Fibroblast of villous mesenchyme (primary cell): ENCODE measurements around the gene MET. TPM values are rescaled to one million over a fixed set of nuclear protein-coding genes. Genes with fewer than 3 reads are reported as not detected.

Experiments
- DNase-seq: peaks from one replicate; pipeline ENCODE4 v3.0.0-alpha.2; 2010; ENCODE audit warnings: low read depth
- H3K4me3 ChIP-seq: 2 replicates; pipeline ENCODE4 v1.5.1; 2011; ENCODE audit warnings: low read depth, mild to moderate bottlenecking, low read length
- total RNA-seq: library from RNA; depleted of rRNA; stranded (reverse); fragments of >200 nt; gene quantifications from 2 replicates; pipeline ENCODE4 v1.2.3, GENCODE V29; 2012
- TF ChIP-seq, protein P1 (sequence below): IDR thresholded peaks from 2 replicates; pipeline ENCODE4 v1.5.1; 2012; ENCODE audit warnings: low read depth, mild to moderate bottlenecking, low read length; ENCODE audit not compliant: insufficient read depth

Gene MET
- total RNA-seq, 1 donor = 48.8 TPM

DNA sequence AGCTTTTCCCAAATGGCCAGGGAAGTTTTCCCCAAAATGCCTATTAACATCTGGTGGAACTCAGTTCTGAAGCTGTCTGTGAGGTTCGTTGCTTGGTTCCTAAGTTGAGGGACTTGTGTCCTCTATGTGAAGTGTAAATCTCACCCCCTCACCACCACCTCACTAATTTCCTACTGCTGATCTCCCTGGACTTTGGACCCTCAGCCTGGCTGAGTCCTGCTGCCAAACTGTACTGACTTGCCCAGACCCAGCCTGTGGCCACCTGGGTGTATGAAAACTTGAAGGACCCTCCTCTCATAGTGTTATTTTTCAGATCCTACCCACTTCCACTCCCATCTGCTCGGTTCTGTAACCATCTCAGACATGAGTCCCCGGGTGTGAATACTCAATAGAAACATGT lies 94.9 kb downstream of the MET start:
- TF ChIP-seq, protein P1, sequence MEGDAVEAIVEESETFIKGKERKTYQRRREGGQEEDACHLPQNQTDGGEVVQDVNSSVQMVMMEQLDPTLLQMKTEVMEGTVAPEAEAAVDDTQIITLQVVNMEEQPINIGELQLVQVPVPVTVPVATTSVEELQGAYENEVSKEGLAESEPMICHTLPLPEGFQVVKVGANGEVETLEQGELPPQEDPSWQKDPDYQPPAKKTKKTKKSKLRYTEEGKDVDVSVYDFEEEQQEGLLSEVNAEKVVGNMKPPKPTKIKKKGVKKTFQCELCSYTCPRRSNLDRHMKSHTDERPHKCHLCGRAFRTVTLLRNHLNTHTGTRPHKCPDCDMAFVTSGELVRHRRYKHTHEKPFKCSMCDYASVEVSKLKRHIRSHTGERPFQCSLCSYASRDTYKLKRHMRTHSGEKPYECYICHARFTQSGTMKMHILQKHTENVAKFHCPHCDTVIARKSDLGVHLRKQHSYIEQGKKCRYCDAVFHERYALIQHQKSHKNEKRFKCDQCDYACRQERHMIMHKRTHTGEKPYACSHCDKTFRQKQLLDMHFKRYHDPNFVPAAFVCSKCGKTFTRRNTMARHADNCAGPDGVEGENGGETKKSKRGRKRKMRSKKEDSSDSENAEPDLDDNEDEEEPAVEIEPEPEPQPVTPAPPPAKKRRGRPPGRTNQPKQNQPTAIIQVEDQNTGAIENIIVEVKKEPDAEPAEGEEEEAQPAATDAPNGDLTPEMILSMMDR = no peak
- no peak for DNase-seq
- no peak overlapping the region for H3K4me3 ChIP-seq

DNA sequence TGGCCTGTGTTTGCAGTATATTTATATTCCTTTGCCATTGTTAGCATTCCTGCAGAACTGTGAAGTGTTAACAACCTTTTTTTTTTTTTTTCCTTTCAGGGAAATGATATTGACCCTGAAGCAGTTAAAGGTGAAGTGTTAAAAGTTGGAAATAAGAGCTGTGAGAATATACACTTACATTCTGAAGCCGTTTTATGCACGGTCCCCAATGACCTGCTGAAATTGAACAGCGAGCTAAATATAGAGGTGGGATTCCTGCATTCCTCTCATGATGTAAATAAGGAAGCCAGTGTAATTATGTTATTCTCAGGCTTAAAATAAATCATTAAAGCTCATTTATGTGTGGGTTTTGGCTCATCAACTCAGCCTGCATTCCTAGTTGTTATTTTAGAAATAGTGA lies 97.5 kb downstream of the MET start:
- TF ChIP-seq, protein P1 = no peak
- H3K4me3 ChIP-seq = no peak overlapping the region
- no peak for DNase-seq

DNA sequence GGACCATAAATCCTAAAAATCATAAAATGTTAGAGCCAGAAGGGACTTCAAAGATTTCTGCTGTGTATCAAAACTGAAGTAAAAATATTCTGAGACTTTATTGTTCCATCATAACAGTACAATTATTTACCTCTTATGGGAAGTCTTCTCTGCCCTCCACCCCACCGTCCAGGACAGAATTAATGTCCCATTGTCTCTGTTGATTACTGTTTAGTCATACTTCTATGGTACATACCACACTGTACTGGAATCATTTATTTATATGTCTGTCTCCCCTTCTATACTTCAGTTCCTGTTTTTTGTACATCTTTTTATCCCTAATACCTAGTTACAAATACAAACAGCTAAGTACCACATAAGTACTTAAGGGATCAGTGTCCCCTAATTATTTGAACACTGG lies 98.9 kb downstream of the MET start:
- H3K4me3 ChIP-seq = no peak overlapping the region
- DNase-seq = no peak
- TF ChIP-seq, protein P1 = no peak

DNA sequence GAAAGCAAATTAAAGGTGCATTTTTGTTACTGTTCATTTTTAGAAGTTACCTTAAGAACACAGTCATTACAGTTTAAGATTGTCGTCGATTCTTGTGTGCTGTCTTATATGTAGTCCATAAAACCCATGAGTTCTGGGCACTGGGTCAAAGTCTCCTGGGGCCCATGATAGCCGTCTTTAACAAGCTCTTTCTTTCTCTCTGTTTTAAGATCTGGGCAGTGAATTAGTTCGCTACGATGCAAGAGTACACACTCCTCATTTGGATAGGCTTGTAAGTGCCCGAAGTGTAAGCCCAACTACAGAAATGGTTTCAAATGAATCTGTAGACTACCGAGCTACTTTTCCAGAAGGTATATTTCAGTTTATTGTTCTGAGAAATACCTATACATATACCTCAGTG lies 99.6 kb downstream of the MET start:
- no peak overlapping the region for H3K4me3 ChIP-seq
- DNase-seq = no peak
- TF ChIP-seq, protein P1 = no peak

DNA sequence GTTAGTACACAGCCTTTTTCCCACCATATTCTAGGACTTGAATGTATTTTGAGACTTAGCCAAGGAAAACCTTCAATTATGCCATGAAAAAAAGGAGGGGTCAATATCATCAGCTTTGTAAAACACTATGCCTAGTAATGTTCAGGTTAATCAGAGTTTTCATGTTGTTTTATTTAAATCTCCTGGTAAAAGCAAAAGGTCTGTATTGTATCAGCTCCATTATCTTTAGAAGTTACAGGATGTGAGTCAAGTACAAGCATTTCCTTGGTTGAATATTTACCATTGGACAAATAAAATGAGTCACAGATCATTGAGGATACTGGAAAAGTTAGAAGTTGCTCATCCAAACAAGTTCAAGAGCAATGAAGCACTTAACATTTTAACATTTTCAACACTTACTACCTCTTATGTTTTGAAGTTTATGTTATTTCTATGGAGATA lies 100.4 kb downstream of the MET start:
- peak; percentile 62 for DNase-seq
- TF ChIP-seq, protein P1 = no peak
- H3K4me3 ChIP-seq = no peak overlapping the region

DNA sequence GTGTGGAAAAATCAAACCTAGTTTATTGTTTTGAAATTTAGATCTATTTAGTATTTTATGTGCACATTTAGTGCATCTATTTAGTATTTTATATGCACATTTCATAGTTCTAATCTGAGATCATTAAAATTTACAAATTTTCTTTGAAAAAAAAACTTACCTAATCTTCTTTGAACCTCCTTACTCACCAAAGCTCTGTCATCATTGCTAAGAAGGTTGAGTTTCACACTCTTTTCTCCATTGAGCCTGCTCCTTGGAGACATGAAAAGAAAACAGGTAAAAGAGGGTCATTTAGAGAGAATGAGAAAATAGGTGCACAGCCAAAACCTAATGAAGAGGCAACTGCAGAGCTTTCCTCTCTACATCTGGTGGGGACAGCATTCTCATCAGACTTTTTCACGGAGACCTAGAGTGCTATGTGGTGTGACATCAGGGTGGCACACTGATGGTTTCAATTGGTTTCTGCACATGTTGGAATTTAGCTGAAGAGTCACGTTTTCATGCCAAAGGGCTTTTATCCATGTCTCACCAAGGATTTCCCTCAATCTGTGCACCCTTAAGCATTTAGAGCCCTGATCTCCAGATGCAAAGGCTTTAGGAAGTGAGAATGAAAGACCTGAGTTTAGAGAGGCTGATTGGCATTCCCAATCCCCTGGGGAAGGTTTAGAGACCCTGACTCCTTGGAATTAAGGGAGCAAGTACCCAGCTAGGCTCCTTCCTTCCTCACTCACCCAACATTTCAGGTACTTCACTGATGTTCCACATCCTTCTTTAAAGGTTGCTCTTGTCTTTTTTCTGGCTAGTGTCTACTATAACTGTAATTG lies 101.1 kb downstream of the MET start:
- H3K4me3 ChIP-seq = no peak overlapping the region
- DNase-seq = no peak
- TF ChIP-seq, protein P1 = no peak
